Activated T-cell treated with anti-CD3 and anti-CD28 coated beads, Interleukin-2, amount 50 U/mL, for 72 hours (primary cell): ENCODE data around the gene ZCCHC2. TPM values are rescaled to one million over a fixed set of nuclear protein-coding genes. Genes with fewer than 3 reads are reported as not detected.

Source experiments
- ATAC-seq, 2 donors: fragments of 150-1000 bp; cut with Tn5 transposase; replicated peaks in 1 of 2; 2 replicates each; pipeline ENCODE4 v1.10.0; 2021; ENCODE audit warnings: moderate library complexity in 2 of 2, mild to moderate bottlenecking in 1 of 2
- DNase-seq, 2 donors: peaks; one replicate each; pipeline ENCODE4 v3.0.0; 2021 to 2022; ENCODE audit warnings: mixed read lengths in 1 of 2
- H3K27ac Mint-ChIP-seq: one replicate; pipeline ENCODE4 v1.8.0; 2022; ENCODE audit warnings: mild to moderate bottlenecking, moderate library complexity, mixed read lengths
- H3K27me3 Mint-ChIP-seq: one replicate; pipeline ENCODE4 v1.8.0; 2022; ENCODE audit warnings: low read depth, mixed read lengths
- H3K36me3 Mint-ChIP-seq, 2 donors: one replicate each; pipeline ENCODE4 v1.8.0; 2022; ENCODE audit warnings: mixed read lengths in 2 of 2, mild to moderate bottlenecking in 1 of 2; ENCODE audit not compliant: insufficient read depth in 2 of 2
- H3K4me1 Mint-ChIP-seq: one replicate; pipeline ENCODE4 v1.8.0; 2022; ENCODE audit warnings: low read depth, mixed read lengths
- H3K4me3 Mint-ChIP-seq, 2 donors: one replicate each; pipeline ENCODE4 v1.8.0; 2022; ENCODE audit warnings: mild to moderate bottlenecking in 2 of 2, mixed read lengths in 2 of 2, moderate library complexity in 2 of 2
- H3K9me3 Mint-ChIP-seq, 2 donors: one replicate each; pipeline ENCODE4 v1.8.0; 2022; ENCODE audit warnings: mixed read lengths in 2 of 2
- total RNA-seq, 2 donors: library from RNA; stranded (reverse); gene quantifications; one replicate each; pipeline ENCODE4 v1.2.3, GENCODE V29; 2022

ZCCHC2 gene
- total RNA-seq, 2 donors from 2014 or later: 38.7 to 42.6 TPM

- no peak overlapping the region for H3K4me3 Mint-ChIP-seq
- H3K27ac Mint-ChIP-seq: no peak overlapping the region
- DNase-seq (no peak), ATAC-seq (peak; percentile 43 to 65)
- no peaks in the 10 kb centered on the region for H3K27me3 Mint-ChIP-seq
- peaks cover 20% of the 10 kb centered on the region for H3K4me1 Mint-ChIP-seq
- no peaks in the 10 kb centered on the region for H3K9me3 Mint-ChIP-seq
- peaks cover 18 to 50% of the 10 kb centered on the region in 2 donors for H3K36me3 Mint-ChIP-seq
Measured at GRCh38 chr18:62555135-62555534, 32.3 kb downstream of the ZCCHC2 start.

DNA sequence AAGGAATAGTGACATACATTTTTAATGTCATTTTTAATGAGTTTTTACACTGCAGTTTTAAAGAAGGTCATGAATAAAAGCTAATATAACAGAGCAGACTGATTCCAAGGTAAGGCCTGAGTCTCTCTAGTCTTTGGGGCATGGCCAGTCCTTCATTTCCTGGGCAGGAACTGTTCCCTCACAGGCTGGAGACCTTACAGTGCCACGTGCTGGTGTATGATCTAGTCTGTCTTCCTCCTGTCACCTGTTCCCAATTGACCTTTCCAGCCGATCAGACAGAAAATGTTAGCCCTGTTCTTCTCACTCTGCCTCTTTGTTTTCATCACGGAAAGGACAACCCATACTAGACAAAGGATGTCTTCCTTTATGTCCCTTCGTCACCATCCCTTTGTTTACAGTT, 33.6 kb downstream of the ZCCHC2 start:
- Mint-ChIP-seq H3K9me3 (no peaks in the 10 kb centered on the region), H3K4me3 (no peak overlapping the region), H3K27me3 (no peaks in the 10 kb centered on the region), H3K27ac (no peak overlapping the region), H3K36me3 (peaks cover 17 to 45% of the 10 kb centered on the region in 2 donors), H3K4me1 (peaks cover 20% of the 10 kb centered on the region)
- DNase-seq (no peak), ATAC-seq (no peak)

GRCh38 chr18:62558015-62558663, 35.3 kb downstream of the ZCCHC2 start:
- H3K4me1 Mint-ChIP-seq: peaks cover 20% of the 10 kb centered on the region
- no peak overlapping the region for H3K4me3 Mint-ChIP-seq

DNA sequence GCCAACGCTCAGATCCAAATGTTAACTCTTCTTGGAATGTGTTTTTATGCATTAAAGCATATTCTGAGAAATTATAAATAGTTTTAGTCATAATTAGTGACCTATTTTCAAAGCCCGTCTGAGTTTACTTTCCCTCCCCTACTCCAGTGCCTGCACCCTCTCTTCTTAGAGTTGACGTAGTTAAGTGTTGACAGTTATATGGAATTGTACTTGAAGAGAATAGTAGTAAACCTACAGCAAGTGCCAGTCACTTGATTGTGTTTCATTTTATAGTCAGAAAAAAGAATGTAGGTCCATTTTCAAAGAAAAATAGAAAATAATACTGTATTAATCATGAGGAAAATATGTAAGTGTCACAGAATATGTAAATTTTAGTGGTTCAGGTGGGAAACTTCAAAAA, 41.2 kb downstream of the ZCCHC2 start:
- peaks cover 12 to 30% of the 10 kb centered on the region in 2 donors for H3K36me3 Mint-ChIP-seq
- ATAC-seq: no peak
- H3K27me3 Mint-ChIP-seq: no peaks in the 10 kb centered on the region
- H3K4me3 Mint-ChIP-seq: no peak overlapping the region
- no peaks in the 10 kb centered on the region for H3K9me3 Mint-ChIP-seq
- H3K27ac Mint-ChIP-seq: no peak overlapping the region
- no peak for DNase-seq
- no peaks in the 10 kb centered on the region for H3K4me1 Mint-ChIP-seq

More at GRCh38 chr18:62558015-62558663, 35.3 kb downstream of the ZCCHC2 start:
- no peak for ATAC-seq
- no peaks in the 10 kb centered on the region for H3K27me3 Mint-ChIP-seq
- H3K27ac Mint-ChIP-seq: no peak overlapping the region
- no peaks in the 10 kb centered on the region for H3K9me3 Mint-ChIP-seq
- no peak for DNase-seq
- H3K36me3 Mint-ChIP-seq: peaks cover 19 to 48% of the 10 kb centered on the region in 2 donors

- no peak overlapping the region for H3K4me3 Mint-ChIP-seq
- DNase-seq: no peak
- H3K9me3 Mint-ChIP-seq: no peaks in the 10 kb centered on the region
- H3K4me1 Mint-ChIP-seq: peaks cover 8% of the 10 kb centered on the region
- peaks cover 18 to 39% of the 10 kb centered on the region in 2 donors for H3K36me3 Mint-ChIP-seq
- H3K27ac Mint-ChIP-seq: no peak overlapping the region
- no peaks in the 10 kb centered on the region for H3K27me3 Mint-ChIP-seq
- no peak for ATAC-seq
Measured at GRCh38 chr18:62566199-62566598, 43.4 kb downstream of the ZCCHC2 start.

GRCh38 chr18:62566818-62567217, 44.0 kb downstream of the ZCCHC2 start:
- H3K4me1 Mint-ChIP-seq: peaks cover 12% of the 10 kb centered on the region
- H3K9me3 Mint-ChIP-seq: no peaks in the 10 kb centered on the region
- DNase-seq (no peak), ATAC-seq (no peak)
- H3K36me3 Mint-ChIP-seq: peaks cover 21 to 36% of the 10 kb centered on the region in 2 donors
- H3K4me3 Mint-ChIP-seq: no peak overlapping the region
- no peaks in the 10 kb centered on the region for H3K27me3 Mint-ChIP-seq
- H3K27ac Mint-ChIP-seq: no peak overlapping the region

GRCh38 chr18:62569081-62569655, 46.3 kb downstream of the ZCCHC2 start:
- H3K4me1 Mint-ChIP-seq: peaks cover 17% of the 10 kb centered on the region
- DNase-seq (no peak), ATAC-seq (no peak)
- no peaks in the 10 kb centered on the region for H3K27me3 Mint-ChIP-seq
- H3K36me3 Mint-ChIP-seq: peaks cover 16 to 39% of the 10 kb centered on the region in 2 donors
- H3K9me3 Mint-ChIP-seq: no peaks in the 10 kb centered on the region
- H3K27ac Mint-ChIP-seq: no peak overlapping the region
- no peak overlapping the region for H3K4me3 Mint-ChIP-seq

GRCh38 chr18:62571037-62571436, 48.2 kb downstream of the ZCCHC2 start:
- DNase-seq (no peak), ATAC-seq (peak in 1 of 2 donors; percentile 65)
- Mint-ChIP-seq H3K4me3 (no peak overlapping the region), H3K27me3 (no peaks in the 10 kb centered on the region), H3K4me1 (peaks cover 19% of the 10 kb centered on the region), H3K36me3 (peaks cover 21 to 52% of the 10 kb centered on the region in 2 donors), H3K27ac (peak overlapping the region; percentile 55), H3K9me3 (no peaks in the 10 kb centered on the region)

GRCh38 chr18:62571648-62572047, 48.8 kb downstream of the ZCCHC2 start:
- no peaks in the 10 kb centered on the region for H3K9me3 Mint-ChIP-seq
- peaks cover 25% of the 10 kb centered on the region for H3K4me1 Mint-ChIP-seq
- H3K27ac Mint-ChIP-seq: peak overlapping the region; percentile 47
- no peaks in the 10 kb centered on the region for H3K27me3 Mint-ChIP-seq
- DNase-seq: no peak
- peak in 1 of 2 donors; percentile 76 for ATAC-seq
- H3K36me3 Mint-ChIP-seq: peaks cover 20 to 52% of the 10 kb centered on the region in 2 donors
- no peak overlapping the region for H3K4me3 Mint-ChIP-seq

GRCh38 chr18:62572456-62572855, 49.6 kb downstream of the ZCCHC2 start:
- peaks cover 20 to 52% of the 10 kb centered on the region in 2 donors for H3K36me3 Mint-ChIP-seq
- H3K9me3 Mint-ChIP-seq: no peaks in the 10 kb centered on the region
- no peaks in the 10 kb centered on the region for H3K27me3 Mint-ChIP-seq
- ATAC-seq (no peak), DNase-seq (no peak)
- H3K27ac Mint-ChIP-seq: peak overlapping the region; percentile 44
- H3K4me3 Mint-ChIP-seq: no peak overlapping the region
- H3K4me1 Mint-ChIP-seq: peaks cover 33% of the 10 kb centered on the region

- Mint-ChIP-seq H3K9me3 (no peaks in the 10 kb centered on the region), H3K36me3 (peaks cover 18 to 44% of the 10 kb centered on the region in 2 donors), H3K4me1 (peaks cover 42% of the 10 kb centered on the region), H3K27me3 (no peaks in the 10 kb centered on the region), H3K4me3 (no peak overlapping the region), H3K27ac (no peak overlapping the region)
- no peak for ATAC-seq
- no peak for DNase-seq
Measured at GRCh38 chr18:62574776-62575175, 52.0 kb downstream of the ZCCHC2 start.

DNA sequence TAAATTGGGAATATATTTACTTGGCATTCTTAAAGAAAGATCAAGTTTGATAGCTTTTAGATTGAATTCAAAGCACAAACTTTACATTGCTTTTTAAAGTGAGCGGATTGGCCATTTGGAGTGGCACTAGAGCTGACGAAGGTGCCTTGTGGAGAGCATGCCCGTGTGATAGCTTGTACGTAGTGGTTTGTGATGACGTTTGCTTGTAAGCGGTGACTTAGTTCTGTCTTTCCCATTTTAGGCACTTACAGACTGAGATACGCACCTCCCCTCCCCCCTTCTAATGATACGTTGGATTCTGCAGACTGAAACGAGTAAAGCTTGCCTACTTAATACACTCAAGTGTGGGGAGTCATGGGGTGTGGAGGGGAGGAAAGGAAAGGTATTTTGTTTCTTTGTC, 53.4 kb downstream of the ZCCHC2 start:
- H3K27me3 Mint-ChIP-seq: no peaks in the 10 kb centered on the region
- ATAC-seq (no peak), DNase-seq (no peak)
- peaks cover 33% of the 10 kb centered on the region for H3K4me1 Mint-ChIP-seq
- no peak overlapping the region for H3K4me3 Mint-ChIP-seq
- no peak overlapping the region for H3K27ac Mint-ChIP-seq
- H3K9me3 Mint-ChIP-seq: no peaks in the 10 kb centered on the region
- peaks cover 11 to 34% of the 10 kb centered on the region in 2 donors for H3K36me3 Mint-ChIP-seq

DNA sequence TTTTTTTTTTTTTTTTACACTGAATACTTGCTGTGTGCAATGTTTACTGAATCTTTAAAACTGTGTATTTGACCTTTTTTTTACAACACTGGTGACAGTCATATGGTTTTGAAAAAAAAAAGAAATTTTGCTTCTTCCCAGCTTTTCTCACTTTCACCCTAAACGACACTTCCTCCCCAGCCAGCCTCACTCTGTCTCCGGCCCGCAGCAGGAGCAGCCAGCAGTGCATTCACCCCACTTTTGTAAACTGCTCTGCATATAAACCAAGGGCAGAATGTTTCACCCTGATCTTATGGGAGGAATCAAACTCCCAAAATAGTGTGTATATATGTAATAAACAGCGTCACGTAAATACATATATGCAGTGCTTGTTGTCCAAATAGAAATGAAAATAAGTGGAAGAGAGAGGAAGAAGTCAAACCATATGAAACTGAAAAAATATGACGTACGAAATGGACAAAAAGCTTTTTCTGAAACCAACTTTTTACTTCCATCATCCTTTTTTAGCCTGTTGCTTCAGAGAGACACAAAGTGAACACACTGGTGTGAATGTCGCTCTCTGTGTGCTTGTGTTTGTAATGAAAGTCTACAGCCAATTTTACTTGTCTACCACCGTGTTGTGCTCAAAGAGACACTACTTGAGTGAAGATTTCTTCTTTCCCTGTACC, 54.2 kb downstream of the ZCCHC2 start:
- ATAC-seq: no peak
- H3K4me3 Mint-ChIP-seq: peak overlapping the region in 1 of 2 donors; percentile 2

More for the DNA sequence above, 54.2 kb downstream of the ZCCHC2 start:
- Mint-ChIP-seq H3K27me3 (no peaks in the 10 kb centered on the region), H3K9me3 (no peaks in the 10 kb centered on the region), H3K27ac (no peak overlapping the region), H3K4me1 (peaks cover 31% of the 10 kb centered on the region), H3K36me3 (peaks cover 8 to 33% of the 10 kb centered on the region in 2 donors)
- no peak for DNase-seq
